ENCODE results near the gene PICALM.

GRCh38 chr11:86011175-86011574, 57.7 kb downstream of the PICALM start:
- TF ChIP-seq CTCF (IDR thresholded peaks at IDR 0.05) = no peak
- no peak for TF ChIP-seq POLR2A (IDR thresholded peaks at IDR 0.05)
